ENCODE measurements around the gene DNAJC4. TPM values are rescaled to one million over a fixed set of nuclear protein-coding genes. Genes with fewer than 3 reads are reported as not detected.

The DNAJC4 gene
- total RNA-seq, 2 experiments from 2014 or later = 14.1 to 42.4 TPM

DNA sequence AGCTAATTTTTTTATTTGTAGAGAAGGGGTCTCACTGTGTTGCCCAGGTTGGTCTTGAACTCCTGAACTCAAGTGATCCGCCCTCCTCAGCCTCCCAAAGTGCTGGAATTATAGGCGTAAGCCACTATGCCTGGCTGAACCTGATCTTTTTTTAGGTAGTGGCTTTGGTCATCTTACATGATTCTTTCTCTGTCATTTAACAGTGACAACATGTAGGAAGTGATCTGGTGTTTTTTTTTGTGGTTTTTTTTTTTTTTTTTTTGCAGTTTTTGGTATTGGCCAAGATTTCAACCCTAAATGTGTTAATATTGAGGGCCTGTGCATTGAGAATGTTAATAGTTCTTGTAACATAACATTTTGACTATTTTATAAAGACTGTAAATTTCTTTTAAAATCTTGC is 31.8 kb upstream of the DNAJC4 start:
- ChIA-PET POLR2A (no interaction called here), CTCF (ENCODE audit: unreplicated experiment) (no interaction called here)
- Histone ChIP-seq H2AFZ (ENCODE audit: low read length) (no peak overlapping the region), H4K20me1 (ENCODE audit: insufficient read depth, low read length) (peaks cover 6% of the 10 kb centered on the region; the same call in 1 of the 2 replicates), H3K4me3 (ENCODE audit: low read depth, low read length, poor library complexity, severe bottlenecking) (no peak overlapping the region), H3K9me3 (ENCODE audit: low read length) (no peaks in the 10 kb centered on the region), H3K4me2 (ENCODE audit: low read length) (no peak overlapping the region), H3K9me2 (ENCODE audit: insufficient read depth, low read length) (no peaks in the 10 kb centered on the region), H3K79me2 (ENCODE audit: insufficient read depth, low read depth, low read length) (no peaks in the 10 kb centered on the region), H3K27ac (ENCODE audit: low read depth, low read length, poor library complexity, severe bottlenecking) (no peak overlapping the region), H3K4me1 (ENCODE audit: insufficient read depth, low read length, poor library complexity, severe bottlenecking) (no peaks in the 10 kb centered on the region), H3K36me3 (ENCODE audit: insufficient read depth, low read length) (peaks cover 39% of the 10 kb centered on the region)
- BruUV-seq (replicated peaks) = no TSS peak
- TF ChIP-seq EZH2phosphoT487 (IDR thresholded peaks at IDR 0.05; ENCODE audit: borderline replicate concordance, low read depth, low read length) = no peak
- TF ChIP-seq, protein P1, sequence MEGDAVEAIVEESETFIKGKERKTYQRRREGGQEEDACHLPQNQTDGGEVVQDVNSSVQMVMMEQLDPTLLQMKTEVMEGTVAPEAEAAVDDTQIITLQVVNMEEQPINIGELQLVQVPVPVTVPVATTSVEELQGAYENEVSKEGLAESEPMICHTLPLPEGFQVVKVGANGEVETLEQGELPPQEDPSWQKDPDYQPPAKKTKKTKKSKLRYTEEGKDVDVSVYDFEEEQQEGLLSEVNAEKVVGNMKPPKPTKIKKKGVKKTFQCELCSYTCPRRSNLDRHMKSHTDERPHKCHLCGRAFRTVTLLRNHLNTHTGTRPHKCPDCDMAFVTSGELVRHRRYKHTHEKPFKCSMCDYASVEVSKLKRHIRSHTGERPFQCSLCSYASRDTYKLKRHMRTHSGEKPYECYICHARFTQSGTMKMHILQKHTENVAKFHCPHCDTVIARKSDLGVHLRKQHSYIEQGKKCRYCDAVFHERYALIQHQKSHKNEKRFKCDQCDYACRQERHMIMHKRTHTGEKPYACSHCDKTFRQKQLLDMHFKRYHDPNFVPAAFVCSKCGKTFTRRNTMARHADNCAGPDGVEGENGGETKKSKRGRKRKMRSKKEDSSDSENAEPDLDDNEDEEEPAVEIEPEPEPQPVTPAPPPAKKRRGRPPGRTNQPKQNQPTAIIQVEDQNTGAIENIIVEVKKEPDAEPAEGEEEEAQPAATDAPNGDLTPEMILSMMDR (conservative IDR thresholded peaks at IDR 0.05; ENCODE audit: low read length) = no peak
- no peak for DNase-seq (ENCODE audit: low spot score)
- intact Hi-C loops (cut with micrococcal nuclease; ENCODE audit: unreplicated experiment) = no loop called here

DNA sequence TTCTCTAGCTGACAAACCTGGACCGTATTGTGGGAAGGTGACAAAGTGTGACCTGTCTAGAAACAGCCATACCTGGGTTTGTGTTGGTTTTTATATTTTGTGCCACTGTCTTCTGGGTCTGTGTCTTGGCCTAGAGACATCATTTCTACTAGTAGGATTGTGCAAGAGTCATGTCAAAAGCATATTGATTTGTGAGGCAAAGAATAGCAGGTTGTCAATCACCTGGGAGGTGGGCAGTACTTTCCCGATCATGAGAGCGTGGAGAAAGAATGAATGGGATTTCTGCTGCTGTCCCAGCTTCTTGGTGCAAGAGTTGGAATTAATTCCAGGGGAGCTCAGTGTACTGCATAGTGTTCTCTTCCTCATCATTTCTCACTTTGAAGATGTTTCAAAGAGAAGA is 28.8 kb upstream of the DNAJC4 start:
- ChIA-PET POLR2A (no interaction called here), CTCF (ENCODE audit: unreplicated experiment) (no interaction called here)

DNA sequence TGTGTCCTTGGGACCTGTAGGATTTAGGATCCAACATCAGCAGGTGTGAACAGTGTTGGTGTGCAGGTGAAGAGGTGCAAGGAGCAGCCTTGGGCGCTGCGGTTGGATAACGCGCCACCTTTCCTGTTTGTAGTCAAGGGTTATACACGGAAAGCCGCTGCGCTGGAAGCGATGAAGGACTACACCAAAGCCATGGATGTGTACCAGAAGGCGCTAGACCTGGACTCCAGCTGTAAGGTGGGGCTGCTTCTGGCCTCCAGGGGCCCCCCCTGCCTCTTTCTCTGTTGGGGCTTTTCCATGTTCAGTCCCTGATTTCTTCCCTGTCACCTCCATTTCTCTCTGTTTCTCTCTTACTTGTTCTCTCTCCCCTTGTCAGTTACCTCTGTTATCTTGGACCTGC is 27.4 kb upstream of the DNAJC4 start:
- POLR2A ChIA-PET = no interaction called here

More for the DNA sequence above, 28.8 kb upstream of the DNAJC4 start:
- peaks cover 61% of the 10 kb centered on the region for H3K36me3 ChIP-seq (ENCODE audit: insufficient read depth, low read length)
- no peak overlapping the region for H2AFZ ChIP-seq (ENCODE audit: low read length)
- no peaks in the 10 kb centered on the region for H3K9me3 ChIP-seq (ENCODE audit: low read length)
- H4K20me1 ChIP-seq (ENCODE audit: insufficient read depth, low read length) = no peaks in the 10 kb centered on the region
- no peak overlapping the region for H3K27ac ChIP-seq (ENCODE audit: low read depth, low read length, poor library complexity, severe bottlenecking)
- H3K4me2 ChIP-seq (ENCODE audit: low read length) = no peak overlapping the region
- TF ChIP-seq, protein P1 (conservative IDR thresholded peaks at IDR 0.05; ENCODE audit: low read length) = no peak
- no peak for TF ChIP-seq EZH2phosphoT487 (IDR thresholded peaks at IDR 0.05; ENCODE audit: borderline replicate concordance, low read depth, low read length)
- no peak overlapping the region for H3K4me3 ChIP-seq (ENCODE audit: low read depth, low read length, poor library complexity, severe bottlenecking)
- no TSS peak for BruUV-seq (replicated peaks)
- no peaks in the 10 kb centered on the region for H3K9me2 ChIP-seq (ENCODE audit: insufficient read depth, low read length)
- peaks cover 4% of the 10 kb centered on the region; the same call in 1 of the 2 replicates for H3K79me2 ChIP-seq (ENCODE audit: insufficient read depth, low read depth, low read length)
- peaks cover 24% of the 10 kb centered on the region for H3K4me1 ChIP-seq (ENCODE audit: insufficient read depth, low read length, poor library complexity, severe bottlenecking)
- no peak for DNase-seq (ENCODE audit: low spot score)
- intact Hi-C loops (cut with micrococcal nuclease; ENCODE audit: unreplicated experiment) = loop anchor here (5.0 kb wide), 1 partner anchor 86 kb away; the partner anchor contains the start of gene GPR137

More for the DNA sequence above, 27.4 kb upstream of the DNAJC4 start:
- no peak for TF ChIP-seq EZH2phosphoT487 (IDR thresholded peaks at IDR 0.05; ENCODE audit: borderline replicate concordance, low read depth, low read length)
- TF ChIP-seq, protein P1 (conservative IDR thresholded peaks at IDR 0.05; ENCODE audit: low read length) = no peak
- peaks cover 71% of the 10 kb centered on the region for H3K36me3 ChIP-seq (ENCODE audit: insufficient read depth, low read length)
- H3K27ac ChIP-seq (ENCODE audit: low read depth, low read length, poor library complexity, severe bottlenecking) = no peak overlapping the region
- H3K9me3 ChIP-seq (ENCODE audit: low read length) = no peaks in the 10 kb centered on the region
- DNase-seq (ENCODE audit: low spot score) = no peak
- H3K9me2 ChIP-seq (ENCODE audit: insufficient read depth, low read length) = no peaks in the 10 kb centered on the region
- peaks cover 10% of the 10 kb centered on the region; the same call in 1 of the 2 replicates for H3K79me2 ChIP-seq (ENCODE audit: insufficient read depth, low read depth, low read length)
- intact Hi-C loops (cut with micrococcal nuclease; ENCODE audit: unreplicated experiment) = loop anchor here (5.0 kb wide), 1 partner anchor 84 kb away; the partner anchor contains the start of gene GPR137
- no peaks in the 10 kb centered on the region for H4K20me1 ChIP-seq (ENCODE audit: insufficient read depth, low read length)
- no peak overlapping the region for H3K4me3 ChIP-seq (ENCODE audit: low read depth, low read length, poor library complexity, severe bottlenecking)
- no peak overlapping the region for H3K4me2 ChIP-seq (ENCODE audit: low read length)
- peaks cover 27% of the 10 kb centered on the region for H3K4me1 ChIP-seq (ENCODE audit: insufficient read depth, low read length, poor library complexity, severe bottlenecking)
- no TSS peak for BruUV-seq (replicated peaks)
- no peak overlapping the region for H2AFZ ChIP-seq (ENCODE audit: low read length)
- CTCF ChIA-PET (ENCODE audit: unreplicated experiment) = no interaction called here
